Spinal cord (tissue), 10 donors: ENCODE data around the gene PANX1. TPM values are rescaled to one million over a fixed set of nuclear protein-coding genes. Genes with fewer than 3 reads are reported as not detected.
"Not testable (repeated sequence)": the region's sequence is repeated elsewhere in the genome, so short reads cannot be mapped to it uniquely, and the experiment has no call there.

ENCODE experiments used
- DNase-seq, 6 donors: peaks; one replicate each; pipeline versions ENCODE4 v3.0.0 to v3.0.0-alpha.2; 2013 to 2015; ENCODE audit warnings: low spot score in 6 of 6, low read depth in 4 of 6
- H3K27ac ChIP-seq: one replicate; pipeline ENCODE4 v1.5.1; 2013; ENCODE audit warnings: low read depth, low read length, control low read depth
- H3K27me3 ChIP-seq: one replicate; pipeline ENCODE4 v1.6.1; 2013; ENCODE audit warnings: low read length; ENCODE audit not compliant: control insufficient read depth, insufficient read depth
- H3K36me3 ChIP-seq: one replicate; pipeline ENCODE4 v1.6.1; 2013; ENCODE audit warnings: low read length; ENCODE audit not compliant: control insufficient read depth, insufficient read depth
- H3K4me1 ChIP-seq: one replicate; pipeline ENCODE4 v1.6.1; 2013; ENCODE audit warnings: low read length; ENCODE audit not compliant: control insufficient read depth, insufficient read depth
- H3K4me3 ChIP-seq: one replicate; pipeline ENCODE4 v1.5.1; 2013; ENCODE audit warnings: low read depth, low read length, control low read depth
- H3K9me3 ChIP-seq: one replicate; pipeline ENCODE4 v1.6.1; 2013; ENCODE audit warnings: low read length; ENCODE audit not compliant: control insufficient read depth, insufficient read depth
- whole genome bisulfite sequencing: methylation state at CpG from one replicate; pipeline ENCODE4 v1.1.5; 2013; ENCODE audit warnings: missing lambda C conversion rate; ENCODE audit not compliant: insufficient coverage; 5-methylcytosine and 5-hydroxymethylcytosine counted together
- polyA plus RNA-seq, 2 donors: library from polyadenylated mRNA; unstranded; fragments of 120-200 nt; gene quantifications; one replicate each; pipeline ENCODE4 v1.2.1, GENCODE V29; 2013; ENCODE audit not compliant: insufficient read length in 2 of 2
- total RNA-seq, 2 donors: library from RNA; depleted of rRNA in 1 of 2; stranded (reverse); fragments of 120-200 nt in 1 of 2; fragments of >200 nt in 1 of 2; gene quantifications; one replicate each; pipeline versions ENCODE4 v1.2.3 to v1.2.4, GENCODE V29; 2013 to 2014
- donor health status: healthy.

Gene PANX1
- total and polyA plus RNA-seq, 4 donors: 29.4 to 69.9 (median 43.3) TPM

DNA sequence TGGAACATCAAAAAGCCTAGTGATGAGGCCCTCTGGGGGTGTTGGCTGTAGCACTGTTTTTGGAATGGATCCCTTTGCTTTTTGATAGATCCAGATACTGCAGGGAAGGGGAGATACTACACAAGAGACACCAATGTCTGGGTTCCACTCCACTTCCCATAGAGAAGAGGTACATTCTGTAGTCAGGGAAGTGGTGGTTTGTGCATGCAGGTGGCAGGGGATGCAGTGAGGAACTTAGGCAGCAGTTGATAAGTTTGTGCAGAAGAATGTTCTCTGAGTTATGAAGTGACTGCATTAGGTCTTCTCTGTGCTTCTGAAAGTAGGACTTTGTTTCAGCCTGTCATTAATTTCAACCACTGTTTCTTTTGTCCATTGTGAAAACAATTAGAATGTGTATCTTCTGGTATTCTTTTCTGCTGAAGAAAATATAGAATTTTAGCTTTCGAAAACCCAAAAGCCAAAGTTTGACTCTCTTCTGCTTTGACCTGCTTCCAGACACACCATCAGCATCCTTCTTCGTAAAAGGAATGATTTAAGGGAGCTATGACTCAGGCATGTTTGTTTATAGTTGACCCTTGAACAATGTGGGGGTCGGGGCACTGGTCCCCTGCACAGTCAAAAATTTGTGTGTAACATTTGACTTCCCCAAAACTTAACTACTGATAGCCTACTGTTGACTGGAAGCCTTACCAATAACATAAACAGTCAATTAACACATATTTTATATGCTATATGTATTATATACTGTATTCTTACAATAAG lies 25.6 kb downstream of the PANX1 start:
- DNase-seq: no peak
- no CpG with 5 or more reads among the region's 3 CpGs for WGBS
- peaks cover 7% of the 10 kb centered on the region for H3K4me1 ChIP-seq

DNA sequence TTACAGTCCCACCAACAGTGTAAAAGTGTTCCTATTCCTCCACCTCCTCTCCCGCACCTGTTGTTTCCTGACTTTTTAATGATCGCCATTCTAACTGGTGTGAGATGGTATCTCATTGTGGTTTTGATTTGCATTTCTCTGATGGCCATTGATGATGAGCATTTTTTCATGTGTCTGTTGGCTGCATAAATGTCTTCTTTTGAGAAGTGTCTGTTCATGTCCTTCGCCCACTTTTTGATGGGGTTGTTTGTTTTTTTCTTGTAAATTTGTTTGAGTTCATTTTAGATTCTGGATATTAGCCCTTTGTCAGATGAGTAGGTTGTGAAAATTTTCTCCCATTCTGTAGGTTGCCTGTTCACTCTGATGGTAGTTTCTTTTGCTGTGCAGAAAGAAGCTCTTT lies 28.7 kb downstream of the PANX1 start:
- not testable (repeated sequence) for H3K36me3 ChIP-seq, H3K4me1 ChIP-seq, H3K27me3 ChIP-seq, DNase-seq, H3K27ac ChIP-seq, H3K4me3 ChIP-seq, H3K9me3 ChIP-seq
- WGBS: no CpG with 5 or more reads among the region's 3 CpGs

More for the DNA sequence above, 25.6 kb downstream of the PANX1 start:
- H3K27ac ChIP-seq: no peak overlapping the region
- H3K36me3 ChIP-seq: no peaks in the 10 kb centered on the region
- H3K27me3 ChIP-seq: no peaks in the 10 kb centered on the region
- H3K4me3 ChIP-seq: no peak overlapping the region
- H3K9me3 ChIP-seq: no peaks in the 10 kb centered on the region

DNA sequence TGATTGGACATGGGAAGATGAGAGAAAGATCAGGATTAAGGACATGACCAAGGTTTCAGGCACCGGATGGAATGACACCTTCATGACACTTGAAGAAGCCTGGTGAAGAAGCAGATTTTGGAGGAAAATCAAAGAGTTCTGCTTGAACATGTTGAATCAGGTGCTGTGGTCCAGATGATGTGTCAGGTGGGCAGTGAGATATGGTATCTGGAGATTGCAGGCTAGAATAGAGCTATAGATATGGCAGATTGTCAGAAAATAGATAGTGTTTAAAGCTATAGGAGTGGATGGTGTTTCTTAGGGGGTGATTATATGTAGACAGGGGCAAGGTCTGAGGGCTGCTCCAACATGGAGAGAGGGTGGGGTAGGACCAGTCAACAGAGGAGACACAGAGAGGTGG lies 40.2 kb downstream of the PANX1 start:
- no peaks in the 10 kb centered on the region for H3K36me3 ChIP-seq
- H3K27ac ChIP-seq: no peak overlapping the region
- H3K27me3 ChIP-seq: no peaks in the 10 kb centered on the region
- WGBS: 83% methylated on average over 1 of the region's 1 CpG
- no peak for DNase-seq
- H3K9me3 ChIP-seq: peaks cover 5% of the 10 kb centered on the region
- no peak overlapping the region for H3K4me3 ChIP-seq
- H3K4me1 ChIP-seq: peaks cover 3% of the 10 kb centered on the region

- 93% methylated on average over 3 of the region's 4 CpGs for WGBS
- peaks cover 3% of the 10 kb centered on the region for H3K9me3 ChIP-seq
- no peak overlapping the region for H3K27ac ChIP-seq
- no peaks in the 10 kb centered on the region for H3K27me3 ChIP-seq
- peaks cover 3% of the 10 kb centered on the region for H3K4me1 ChIP-seq
- no peak overlapping the region for H3K4me3 ChIP-seq
- no peak for DNase-seq
- H3K36me3 ChIP-seq: no peaks in the 10 kb centered on the region
Measured at GRCh38 chr11:94169516-94169915, 40.9 kb downstream of the PANX1 start.

- WGBS: 100% methylated on average over 2 of the region's 8 CpGs
- Histone ChIP-seq H3K36me3 (no peaks in the 10 kb centered on the region), H3K4me3 (no peak overlapping the region), H3K27ac (no peak overlapping the region), H3K27me3 (no peaks in the 10 kb centered on the region), H3K4me1 (peaks cover 3% of the 10 kb centered on the region), H3K9me3 (peaks cover 3% of the 10 kb centered on the region)
- DNase-seq: peak in 1 of 6 donors; percentile 43
Measured at GRCh38 chr11:94169930-94170545, 41.4 kb downstream of the PANX1 start.

DNA sequence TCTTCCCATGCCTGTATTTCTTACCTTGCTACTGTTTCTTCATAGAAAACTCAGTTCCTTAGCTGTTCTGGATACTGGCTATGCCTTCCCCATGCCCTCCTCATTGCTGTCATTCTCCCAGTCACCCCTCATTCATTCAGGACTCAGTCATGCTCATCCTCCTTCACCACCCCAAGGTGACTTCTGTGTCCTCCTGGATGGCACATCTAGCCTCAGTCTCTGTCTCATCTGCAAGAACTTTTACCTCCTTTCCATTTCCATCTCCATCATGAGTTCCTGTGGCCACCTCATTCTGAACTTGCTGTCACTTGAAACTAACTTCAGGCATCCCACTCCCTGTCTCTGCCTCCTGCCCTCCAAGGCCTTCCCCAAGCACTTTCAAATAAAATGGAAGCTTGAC lies 42.3 kb downstream of the PANX1 start:
- Histone ChIP-seq H3K4me1 (peaks cover 3% of the 10 kb centered on the region), H3K9me3 (peaks cover 3% of the 10 kb centered on the region), H3K4me3 (no peak overlapping the region), H3K36me3 (no peaks in the 10 kb centered on the region), H3K27ac (no peak overlapping the region), H3K27me3 (no peaks in the 10 kb centered on the region)
- no peak for DNase-seq

DNA sequence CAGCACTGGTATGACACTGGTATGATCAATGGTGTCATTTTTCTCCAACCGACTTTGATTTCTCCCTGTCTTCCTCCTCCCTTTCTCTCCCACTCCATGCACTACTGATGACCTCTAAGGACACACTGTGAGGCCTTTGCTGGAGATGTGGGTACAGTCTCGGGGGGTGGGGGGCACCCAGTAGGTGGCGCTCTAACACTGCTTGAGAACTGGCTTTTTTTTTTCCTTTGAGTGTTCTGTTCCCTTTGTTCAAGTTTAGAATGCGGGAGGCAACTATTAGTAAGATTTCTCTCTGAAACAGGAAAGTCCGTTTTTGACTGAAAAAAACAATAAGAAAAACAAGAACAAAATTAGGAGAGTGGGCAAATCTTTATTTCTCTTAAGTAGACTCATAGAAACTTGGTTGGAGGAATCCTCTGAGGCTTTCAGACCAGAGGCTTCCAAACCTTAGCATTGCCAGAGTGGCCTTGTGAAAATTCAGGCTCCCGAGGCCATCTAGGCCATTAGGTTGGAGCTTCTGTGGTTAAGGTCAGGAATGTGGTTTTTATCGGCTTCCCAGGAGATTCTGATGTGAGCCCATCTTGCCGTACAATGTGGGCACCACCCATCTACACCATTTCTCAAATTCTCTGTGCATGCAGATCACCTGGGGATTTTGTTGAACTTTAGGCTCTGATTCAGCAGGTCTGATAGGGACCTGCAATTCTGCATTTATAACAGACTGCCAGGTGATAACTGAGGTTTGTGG lies 43.2 kb downstream of the PANX1 start:
- Histone ChIP-seq H3K4me3 (no peak overlapping the region), H3K9me3 (no peaks in the 10 kb centered on the region), H3K27ac (no peak overlapping the region), H3K4me1 (peaks cover 3% of the 10 kb centered on the region), H3K36me3 (no peaks in the 10 kb centered on the region), H3K27me3 (no peaks in the 10 kb centered on the region)
- 37% methylated on average over 3 of the region's 8 CpGs for WGBS
- DNase-seq: peak in 1 of 6 donors; percentile 41

GRCh38 chr11:94175535-94175934 lies 46.9 kb downstream of the PANX1 start:
- Histone ChIP-seq H3K36me3 (no peaks in the 10 kb centered on the region), H3K27ac (no peak overlapping the region), H3K4me3 (no peak overlapping the region), H3K9me3 (no peaks in the 10 kb centered on the region), H3K4me1 (no peaks in the 10 kb centered on the region), H3K27me3 (no peaks in the 10 kb centered on the region)
- DNase-seq: peak in 1 of 6 donors; percentile 18
- WGBS: 83% methylated on average over 1 of the region's 2 CpGs

DNA sequence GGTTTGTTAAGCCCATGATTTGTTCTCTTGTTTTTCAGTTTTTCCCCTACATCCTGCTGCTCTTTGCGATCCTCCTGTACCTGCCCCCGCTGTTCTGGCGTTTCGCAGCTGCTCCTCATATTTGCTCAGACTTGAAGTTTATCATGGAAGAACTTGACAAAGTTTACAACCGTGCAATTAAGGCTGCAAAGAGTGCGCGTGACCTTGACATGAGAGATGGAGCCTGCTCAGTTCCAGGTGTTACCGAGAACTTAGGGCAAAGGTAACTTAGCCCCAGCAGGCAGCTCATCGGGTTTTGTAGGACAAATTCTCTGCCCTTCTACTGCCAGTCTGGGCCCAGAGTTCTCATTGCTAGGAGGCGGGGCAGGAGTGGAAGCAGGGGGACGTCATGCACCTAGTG lies 49.7 kb downstream of the PANX1 start:
- Histone ChIP-seq H3K27me3 (no peaks in the 10 kb centered on the region), H3K4me1 (no peaks in the 10 kb centered on the region), H3K9me3 (no peaks in the 10 kb centered on the region), H3K36me3 (no peaks in the 10 kb centered on the region), H3K4me3 (no peak overlapping the region), H3K27ac (no peak overlapping the region)
- DNase-seq: no peak
- WGBS: 93% methylated on average over 10 of the region's 11 CpGs
